ENCODE measurements around the gene TNKS2.

Gene TNKS2

GRCh38 chr10:91896212-91896756 lies 98.1 kb downstream of the TNKS2 start:
- Mint-ChIP-seq H3K9me3 (peaks cover 2% of the 10 kb centered on the region), H3K27me3 (peaks cover 6% of the 10 kb centered on the region), H3K4me3 (no peak overlapping the region), H3K27ac (no peak overlapping the region), H3K4me1 (peaks cover 5% of the 10 kb centered on the region), H3K36me3 (no peaks in the 10 kb centered on the region)
- ATAC-seq (ENCODE audit: low read depth) (no peak), DNase-seq (ENCODE audit: low spot score in 2 of 2) (no peak)

- ATAC-seq (ENCODE audit: low read depth) (no peak), DNase-seq (ENCODE audit: low spot score in 2 of 2) (no peak)
- H3K27ac Mint-ChIP-seq, result no peak overlapping the region
- peaks cover 2% of the 10 kb centered on the region for H3K9me3 Mint-ChIP-seq
- H3K4me3 Mint-ChIP-seq, result no peak overlapping the region
- peaks cover 5% of the 10 kb centered on the region for H3K4me1 Mint-ChIP-seq
- no peaks in the 10 kb centered on the region for H3K36me3 Mint-ChIP-seq
- peaks cover 6% of the 10 kb centered on the region for H3K27me3 Mint-ChIP-seq
Measured at GRCh38 chr10:91897421-91897820, 99.2 kb downstream of the TNKS2 start.

DNA sequence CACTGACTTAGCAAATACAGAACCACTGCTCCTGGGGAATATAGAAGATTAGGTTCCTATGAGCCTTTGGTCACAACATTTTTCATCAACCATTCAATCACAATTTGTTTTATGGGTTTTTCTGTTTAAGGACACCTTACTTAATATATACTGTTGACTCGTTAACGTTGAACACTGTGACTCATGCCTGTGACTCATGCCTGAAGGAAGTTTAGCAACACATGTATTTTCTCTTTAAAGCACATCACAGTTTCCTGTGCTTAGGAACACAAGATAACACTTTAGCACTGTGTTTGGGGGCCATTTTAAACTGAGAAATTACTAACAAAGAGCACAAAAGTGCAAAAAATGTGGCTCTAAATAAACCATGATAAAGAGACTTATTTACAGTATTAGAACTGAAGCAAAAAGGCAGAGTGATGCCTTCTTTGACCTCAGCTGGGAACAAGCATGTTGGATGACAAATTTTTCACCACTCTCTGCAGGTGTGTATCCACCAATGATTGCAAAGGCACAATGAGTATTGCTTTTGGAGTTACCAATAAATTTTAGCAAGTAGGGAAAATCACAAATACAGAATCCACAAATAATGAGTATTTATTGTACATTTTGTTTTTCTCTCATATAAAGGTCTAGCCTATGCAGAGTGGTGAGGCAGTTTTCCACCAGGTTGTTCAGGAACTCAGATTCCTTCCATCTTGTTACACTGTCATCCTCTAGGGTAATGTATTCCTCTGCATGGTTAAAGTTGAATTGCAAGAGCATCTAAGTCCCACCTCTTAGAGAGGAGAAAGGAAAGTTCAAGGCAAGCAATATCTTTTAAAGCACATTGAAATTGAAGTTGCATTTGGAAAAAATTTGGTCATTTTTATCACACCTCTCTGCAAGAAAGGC lies 103.8 kb downstream of the TNKS2 start:
- DNase-seq (ENCODE audit: low spot score in 2 of 2), result no peak
- Mint-ChIP-seq H3K4me1 (peaks cover 1% of the 10 kb centered on the region), H3K36me3 (no peaks in the 10 kb centered on the region), H3K27ac (no peak overlapping the region), H3K27me3 (peaks cover 6% of the 10 kb centered on the region), H3K9me3 (no peaks in the 10 kb centered on the region), H3K4me3 (no peak overlapping the region)
- no peak for ATAC-seq (ENCODE audit: low read depth)

GRCh38 chr10:91907033-91907594 lies 108.9 kb downstream of the TNKS2 start:
- no peaks in the 10 kb centered on the region for H3K27me3 Mint-ChIP-seq
- no peak for ATAC-seq (ENCODE audit: low read depth)
- H3K36me3 Mint-ChIP-seq, result no peaks in the 10 kb centered on the region
- H3K4me3 Mint-ChIP-seq, result peak overlapping the region; percentile 76
- DNase-seq (ENCODE audit: low spot score in 2 of 2), result no peak
- peaks cover 19% of the 10 kb centered on the region for H3K4me1 Mint-ChIP-seq
- no peaks in the 10 kb centered on the region for H3K9me3 Mint-ChIP-seq
- H3K27ac Mint-ChIP-seq, result peak overlapping the region; percentile 21

DNA sequence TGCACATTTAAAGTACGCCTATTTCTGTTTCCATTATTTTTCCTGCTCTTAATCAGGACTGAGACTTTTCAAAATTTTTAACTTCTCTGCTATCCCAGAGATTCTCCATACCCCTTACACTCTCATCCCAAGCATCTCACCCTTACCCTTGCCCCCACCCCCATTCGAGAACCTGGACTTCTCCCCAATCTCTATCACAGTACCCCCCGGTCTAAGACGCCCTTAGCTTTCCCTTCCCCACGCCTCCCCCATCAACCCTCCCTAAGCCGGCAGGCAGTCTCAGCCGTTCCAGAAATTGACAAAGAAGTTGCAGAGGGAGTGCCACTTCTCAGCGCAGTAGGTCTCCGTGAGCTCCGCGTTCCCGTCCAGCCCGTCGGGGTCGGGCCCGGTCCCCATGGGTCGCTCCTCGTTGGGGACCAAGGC lies 109.7 kb downstream of the TNKS2 start:
- H3K36me3 Mint-ChIP-seq, result no peaks in the 10 kb centered on the region
- ATAC-seq (ENCODE audit: low read depth), result no peak
- no peaks in the 10 kb centered on the region for H3K27me3 Mint-ChIP-seq
- H3K27ac Mint-ChIP-seq, result peak overlapping the region; percentile 21
- H3K4me3 Mint-ChIP-seq, result peak overlapping the region; percentile 76
- no peak for DNase-seq (ENCODE audit: low spot score in 2 of 2)
- H3K4me1 Mint-ChIP-seq, result peaks cover 19% of the 10 kb centered on the region
- H3K9me3 Mint-ChIP-seq, result no peaks in the 10 kb centered on the region

DNA sequence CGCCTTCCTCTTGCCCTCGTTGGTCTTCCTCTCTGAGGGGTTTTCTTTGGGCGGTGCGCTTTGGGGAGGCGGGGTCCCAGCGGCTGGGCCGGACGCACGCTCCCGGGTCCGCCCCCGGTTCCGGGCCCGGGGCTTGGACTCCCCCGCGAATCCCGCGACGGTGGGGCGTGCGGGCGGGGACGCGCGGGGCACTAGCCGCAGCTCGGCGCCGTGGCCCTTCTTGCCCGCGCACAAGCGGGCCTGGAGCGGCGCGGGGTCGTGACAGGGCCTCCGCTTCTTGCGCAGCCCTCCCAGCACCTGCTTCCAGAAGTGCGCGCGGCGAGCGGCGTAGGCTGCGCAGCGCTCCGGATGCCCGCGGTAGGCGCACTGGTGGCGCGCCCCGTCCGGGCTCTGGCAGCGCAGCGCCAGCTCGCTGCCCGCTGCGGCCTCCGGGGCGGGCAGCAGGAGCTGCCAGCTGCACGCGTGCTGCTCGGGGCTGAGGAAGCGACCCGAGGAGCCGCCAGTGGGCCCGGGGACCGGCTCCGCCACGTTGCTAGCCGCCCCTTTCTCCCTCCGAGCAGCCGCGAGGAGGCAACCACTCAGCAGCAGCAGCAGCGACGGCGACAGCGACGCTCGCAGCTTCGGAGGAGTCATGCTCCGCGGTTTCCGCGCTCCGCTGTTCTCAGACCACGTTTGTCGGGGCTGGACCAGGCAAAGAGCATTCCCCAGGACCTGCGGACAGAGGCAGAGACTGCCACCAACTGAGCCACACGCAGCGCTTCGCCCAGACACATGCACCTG lies 110.3 kb downstream of the TNKS2 start:
- H3K9me3 Mint-ChIP-seq, result no peaks in the 10 kb centered on the region
- peak overlapping the region; percentile 46 for H3K27ac Mint-ChIP-seq
- peak; percentile 66 to 77 for DNase-seq (ENCODE audit: low spot score in 2 of 2)
- no peaks in the 10 kb centered on the region for H3K27me3 Mint-ChIP-seq
- peak overlapping the region; percentile 92 for H3K4me3 Mint-ChIP-seq
- no peaks in the 10 kb centered on the region for H3K36me3 Mint-ChIP-seq
- peak; percentile 85 for ATAC-seq (ENCODE audit: low read depth)
- H3K4me1 Mint-ChIP-seq, result peaks cover 19% of the 10 kb centered on the region

DNA sequence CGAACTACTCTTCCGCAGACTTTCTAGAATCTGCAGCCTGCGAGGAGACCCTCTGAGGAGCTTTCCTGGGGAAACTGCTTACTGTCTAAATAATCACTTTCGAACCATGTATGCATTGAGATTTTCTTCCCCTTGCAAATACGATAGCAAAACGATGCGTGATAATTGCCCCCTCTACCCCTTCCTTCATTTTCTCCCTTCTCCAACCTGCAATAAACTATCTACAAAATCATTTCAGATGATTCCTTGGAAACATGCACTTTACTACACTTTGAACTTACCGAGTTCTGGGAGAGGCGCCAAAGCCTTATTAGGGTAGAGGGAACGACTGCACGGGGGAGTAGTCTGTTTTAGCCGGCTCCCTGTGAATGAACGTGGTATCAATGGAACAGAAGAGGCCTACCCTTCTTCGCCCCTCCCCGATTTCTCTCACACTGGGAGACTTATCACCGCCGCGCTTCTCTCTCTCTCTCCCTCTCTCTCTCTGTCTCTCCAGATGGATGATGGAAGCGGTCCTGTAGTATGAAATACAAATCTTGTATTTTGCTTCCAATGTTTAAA lies 111.0 kb downstream of the TNKS2 start, which contains the start of gene FGFBP3:
TSS of gene FGFBP3 (minus strand) at position 370 of the 561 bp plus-strand sequence. CDS start 517 bp downstream, outside the sequence.
- peaks cover 19% of the 10 kb centered on the region for H3K4me1 Mint-ChIP-seq
- H3K4me3 Mint-ChIP-seq, result peak within 1 kb of the TSS; percentile 92
- no peaks in the 10 kb centered on the region for H3K27me3 Mint-ChIP-seq
- DNase-seq (ENCODE audit: low spot score in 2 of 2), result no peak
- H3K27ac Mint-ChIP-seq, result peak within 1 kb of the TSS; percentile 46
- peak; percentile 13 for ATAC-seq (ENCODE audit: low read depth)
- no peaks in the 10 kb centered on the region for H3K9me3 Mint-ChIP-seq
- H3K36me3 Mint-ChIP-seq, result no peaks in the 10 kb centered on the region

- no peaks in the 10 kb centered on the region for H3K27me3 Mint-ChIP-seq
- no peak overlapping the region for H3K27ac Mint-ChIP-seq
- DNase-seq (ENCODE audit: low spot score in 2 of 2), result no peak
- no peaks in the 10 kb centered on the region for H3K36me3 Mint-ChIP-seq
- no peak overlapping the region for H3K4me3 Mint-ChIP-seq
- no peak for ATAC-seq (ENCODE audit: low read depth)
- H3K4me1 Mint-ChIP-seq, result peaks cover 19% of the 10 kb centered on the region
- no peaks in the 10 kb centered on the region for H3K9me3 Mint-ChIP-seq
Measured at GRCh38 chr10:91910467-91910866, 112.2 kb downstream of the TNKS2 start.
